ENCODE measurements around the gene CRIP2.

CRIP2 gene

GRCh38 chr14:105472486-105472991 is 2.1 kb upstream of the CRIP2 start:
- no peak for DNase-seq (ENCODE audit: low read depth)
- H3K4me3 ChIP-seq (replicated peaks; ENCODE audit: low read depth, low read length), result no peak overlapping the region
- TF ChIP-seq CTCF (IDR thresholded peaks at IDR 0.05; ENCODE audit: low read length, missing control alignments), result no peak

- TF ChIP-seq CTCF (IDR thresholded peaks at IDR 0.05; ENCODE audit: low read length, missing control alignments), result no peak
- H3K4me3 ChIP-seq (replicated peaks; ENCODE audit: low read depth, low read length), result no peak overlapping the region
- DNase-seq (ENCODE audit: low read depth), result no peak
Observed at GRCh38 chr14:105473033-105473676, 1.5 kb upstream of the CRIP2 start.

- H3K4me3 ChIP-seq (replicated peaks; ENCODE audit: low read depth, low read length), result peak overlapping the region; percentile 52
- peak; percentile 91 for DNase-seq (ENCODE audit: low read depth)
- no peak for TF ChIP-seq CTCF (IDR thresholded peaks at IDR 0.05; ENCODE audit: low read length, missing control alignments)
Observed at GRCh38 chr14:105473677-105474482, 741 bp upstream of the CRIP2 start.

- peak overlapping the region; percentile 75 for H3K4me3 ChIP-seq (replicated peaks; ENCODE audit: low read depth, low read length)
- peak; percentile 70 for DNase-seq (ENCODE audit: low read depth)
- TF ChIP-seq CTCF (IDR thresholded peaks at IDR 0.05; ENCODE audit: low read length, missing control alignments), result no peak
Observed at GRCh38 chr14:105475269-105476096, 862 bp downstream of the CRIP2 start.

GRCh38 chr14:105476097-105476830 is 1.6 kb downstream of the CRIP2 start:
- H3K4me3 ChIP-seq (replicated peaks; ENCODE audit: low read depth, low read length), result peak overlapping the region; percentile 75
- TF ChIP-seq CTCF (IDR thresholded peaks at IDR 0.05; ENCODE audit: low read length, missing control alignments), result no peak
- peak; percentile 50 for DNase-seq (ENCODE audit: low read depth)
